Measurements from ENCODE around the gene FYTTD1.
"Not testable (repeated sequence)": the region's sequence is repeated elsewhere in the genome, so short reads cannot be mapped to it uniquely, and the experiment has no call there.

FYTTD1 gene, protein sequence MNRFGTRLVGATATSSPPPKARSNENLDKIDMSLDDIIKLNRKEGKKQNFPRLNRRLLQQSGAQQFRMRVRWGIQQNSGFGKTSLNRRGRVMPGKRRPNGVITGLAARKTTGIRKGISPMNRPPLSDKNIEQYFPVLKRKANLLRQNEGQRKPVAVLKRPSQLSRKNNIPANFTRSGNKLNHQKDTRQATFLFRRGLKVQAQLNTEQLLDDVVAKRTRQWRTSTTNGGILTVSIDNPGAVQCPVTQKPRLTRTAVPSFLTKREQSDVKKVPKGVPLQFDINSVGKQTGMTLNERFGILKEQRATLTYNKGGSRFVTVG

DNA sequence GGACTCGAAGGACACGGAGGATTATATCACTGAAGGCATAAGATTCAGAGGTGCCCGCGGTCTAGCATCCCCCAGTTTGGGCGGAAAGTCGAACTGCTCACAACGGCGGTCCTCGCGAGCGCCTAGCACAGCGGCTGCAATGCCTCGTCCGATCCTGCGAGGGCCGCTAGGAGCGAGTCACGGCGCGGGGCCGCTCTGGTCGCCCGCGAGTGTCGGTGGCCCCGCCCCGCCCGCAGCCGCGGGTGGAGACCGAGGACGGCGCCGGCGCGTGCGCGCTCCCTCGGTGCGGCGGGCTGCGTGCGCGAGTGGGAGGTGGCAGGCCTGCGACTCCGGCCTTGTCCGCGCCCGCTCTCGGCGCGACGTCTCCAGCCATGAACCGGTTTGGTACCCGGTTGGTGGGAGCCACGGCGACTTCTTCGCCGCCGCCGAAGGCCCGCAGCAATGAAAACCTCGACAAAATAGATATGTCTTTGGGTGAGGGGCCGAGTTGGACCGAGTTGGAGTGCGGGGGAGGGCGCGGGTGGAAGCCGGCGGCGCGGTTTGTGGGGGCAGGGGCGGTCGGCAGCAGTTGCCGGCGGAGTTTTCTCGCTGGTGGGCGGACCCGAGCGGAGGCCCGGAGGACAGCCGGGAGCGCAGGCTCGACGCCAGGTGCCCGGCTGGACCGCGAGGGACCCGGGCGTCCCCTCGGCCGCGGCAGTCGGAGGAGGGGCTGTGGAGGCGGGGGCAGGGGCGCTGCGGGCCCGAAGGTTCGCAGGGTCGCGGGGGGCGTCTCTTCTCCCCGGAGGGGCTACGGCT lies at the start of gene FYTTD1:
Gene FYTTD1, plus strand, starts transcription at position 283 of the 795 bp plus-strand sequence. Its CDS starts 89 bp downstream, at position 372.
- peak; percentile 96 for DNase-seq (ENCODE audit: low spot score)

DNA sequence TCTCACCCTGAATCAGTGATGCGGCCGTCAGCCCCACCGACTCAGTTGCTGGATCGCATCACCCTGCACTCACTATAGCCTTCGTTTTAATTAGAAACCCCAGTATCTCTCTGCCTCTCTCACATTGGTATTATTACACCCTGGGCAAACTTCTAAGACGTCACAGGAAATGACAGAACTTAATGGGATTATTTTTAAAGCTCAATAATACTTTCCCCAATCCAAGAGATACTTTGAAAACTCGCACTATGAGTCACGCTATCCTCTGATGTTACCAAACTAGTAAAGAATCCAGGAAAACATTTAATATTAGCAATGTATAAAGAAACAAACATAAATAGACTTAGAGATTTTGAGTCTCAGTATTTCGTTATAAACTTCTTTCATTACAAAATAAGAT lies 49.6 kb upstream of the FYTTD1 start:
- DNase-seq (ENCODE audit: low spot score) = no peak

DNA sequence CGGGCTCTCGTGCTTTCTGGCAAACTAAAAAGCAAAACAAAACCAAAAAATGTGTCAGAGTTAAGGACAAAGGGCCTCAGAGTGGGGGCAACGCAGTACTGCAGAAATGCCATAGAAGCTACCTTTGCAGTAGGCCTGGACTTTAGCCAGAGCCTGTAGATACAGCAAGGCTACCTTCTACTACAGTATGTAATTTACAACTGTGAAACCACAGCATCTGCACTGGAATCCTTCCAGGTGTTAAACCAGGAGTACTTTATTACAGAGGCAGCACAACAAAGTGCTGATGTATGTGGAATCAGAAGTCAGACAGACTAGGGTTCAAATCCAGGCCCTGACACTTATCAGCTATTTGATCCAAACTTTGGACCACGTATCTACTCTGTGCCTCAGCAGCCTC lies 47.8 kb upstream of the FYTTD1 start:
- no peak for DNase-seq (ENCODE audit: low spot score)

DNA sequence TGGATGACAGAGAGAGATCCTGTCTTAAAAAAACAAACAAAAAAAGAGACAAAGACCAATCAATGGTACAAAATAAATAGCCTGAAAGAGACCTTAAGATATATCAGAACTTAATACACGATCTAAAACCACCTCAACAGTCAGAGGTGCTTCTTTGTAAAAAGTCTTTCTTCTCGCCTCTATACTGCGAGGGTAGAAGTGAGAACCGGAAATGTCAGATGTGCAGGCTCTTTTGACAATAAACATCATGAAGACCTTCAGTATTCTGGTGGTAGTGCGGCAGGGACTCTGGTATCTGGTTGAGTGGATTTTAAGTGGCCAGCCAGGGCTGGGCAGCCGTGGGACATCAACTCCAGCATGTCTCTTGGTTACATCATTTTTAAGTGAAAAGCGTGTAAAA lies 43.0 kb upstream of the FYTTD1 start:
- no peak for DNase-seq (ENCODE audit: low spot score)

DNA sequence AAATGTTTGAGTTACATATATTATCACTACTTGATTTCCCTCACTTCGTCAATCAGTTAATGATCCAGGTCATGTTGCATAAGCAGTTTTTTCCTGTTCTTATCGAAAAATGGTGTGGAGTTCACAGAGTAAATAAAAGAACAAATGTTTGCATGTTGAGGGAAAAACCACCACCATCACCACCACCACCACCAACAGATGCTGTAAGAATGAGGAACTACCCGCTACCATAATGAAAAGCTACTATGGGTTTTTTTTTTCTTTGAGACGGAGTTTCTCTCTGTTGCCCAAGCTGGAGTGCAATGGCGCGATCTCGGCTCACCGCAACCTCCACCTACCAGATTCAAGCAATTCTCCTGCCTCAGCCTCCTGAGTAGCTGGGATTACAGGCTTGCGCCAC lies 40.5 kb upstream of the FYTTD1 start:
- DNase-seq (ENCODE audit: low spot score) = no peak

DNA sequence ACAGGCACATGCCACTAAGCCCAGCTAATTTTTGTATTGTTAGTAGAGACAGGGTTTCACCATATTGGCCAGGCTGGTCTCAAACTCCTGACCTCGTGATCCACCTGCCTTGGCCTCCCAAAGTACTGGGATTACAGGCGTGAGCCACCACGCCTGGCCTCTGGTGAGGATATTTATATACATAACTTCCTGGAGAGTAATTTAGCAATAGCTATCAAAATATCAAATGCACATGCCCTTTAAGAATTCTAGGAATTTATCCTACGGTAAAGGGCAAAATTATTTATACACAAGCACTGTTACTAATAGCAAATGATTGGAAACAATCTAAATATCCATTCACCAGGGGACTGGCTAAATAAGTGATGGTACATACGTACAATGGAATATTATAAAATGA lies 38.7 kb upstream of the FYTTD1 start:
- DNase-seq (ENCODE audit: low spot score) = not testable (repeated sequence)

DNA sequence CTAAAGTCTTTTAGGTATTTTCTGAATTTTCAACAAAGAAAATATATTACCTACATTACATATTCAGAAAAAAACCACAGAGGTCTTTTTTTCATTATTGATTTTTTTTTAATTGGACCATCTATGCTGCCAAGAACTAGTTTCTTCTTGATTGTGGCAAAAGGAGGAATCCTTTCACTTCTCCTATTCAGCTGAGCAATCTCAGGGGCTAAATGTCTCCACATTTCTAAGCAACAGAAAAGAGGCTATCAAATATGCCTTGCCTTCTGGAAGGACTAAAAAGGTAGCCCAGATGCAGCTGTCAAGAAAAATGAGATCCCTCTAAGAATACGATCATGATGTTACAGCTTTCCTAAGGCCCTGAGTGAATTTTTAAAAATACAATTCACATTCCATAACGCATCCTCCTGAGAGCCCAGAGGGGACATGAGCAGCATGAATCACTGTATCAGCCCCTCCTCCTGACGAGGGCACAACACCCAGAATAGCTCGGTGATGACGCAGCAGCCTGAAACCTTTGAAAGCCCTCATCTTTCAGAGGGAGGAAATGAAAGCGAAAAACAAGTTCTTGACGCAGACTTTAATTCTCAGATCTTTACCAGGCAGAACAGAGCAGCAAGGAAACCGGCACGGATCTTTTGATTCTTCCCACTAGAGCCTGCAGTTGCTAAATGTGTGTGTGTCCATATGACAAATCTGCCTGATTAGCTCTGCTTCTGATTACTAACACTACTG lies 37.5 kb upstream of the FYTTD1 start:
- peak; percentile 96 for DNase-seq (ENCODE audit: low spot score)

DNA sequence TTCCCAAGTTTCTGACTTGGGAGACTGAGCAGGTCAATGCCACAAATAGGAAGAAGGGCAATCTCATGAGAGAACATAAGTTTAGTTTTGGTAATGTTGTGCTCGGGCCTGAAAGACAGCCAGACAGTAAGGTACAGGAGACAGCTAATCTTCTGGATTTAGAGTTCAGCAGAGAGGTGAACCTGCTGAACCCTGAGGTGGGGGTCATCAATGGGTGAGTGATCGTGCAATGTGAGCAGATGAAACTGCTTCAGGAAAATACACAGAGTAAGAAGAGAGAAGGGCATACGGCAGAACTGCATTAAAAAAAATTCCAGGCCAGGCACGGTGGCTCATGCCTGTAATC lies 36.2 kb upstream of the FYTTD1 start:
- DNase-seq (ENCODE audit: low spot score) = no peak

DNA sequence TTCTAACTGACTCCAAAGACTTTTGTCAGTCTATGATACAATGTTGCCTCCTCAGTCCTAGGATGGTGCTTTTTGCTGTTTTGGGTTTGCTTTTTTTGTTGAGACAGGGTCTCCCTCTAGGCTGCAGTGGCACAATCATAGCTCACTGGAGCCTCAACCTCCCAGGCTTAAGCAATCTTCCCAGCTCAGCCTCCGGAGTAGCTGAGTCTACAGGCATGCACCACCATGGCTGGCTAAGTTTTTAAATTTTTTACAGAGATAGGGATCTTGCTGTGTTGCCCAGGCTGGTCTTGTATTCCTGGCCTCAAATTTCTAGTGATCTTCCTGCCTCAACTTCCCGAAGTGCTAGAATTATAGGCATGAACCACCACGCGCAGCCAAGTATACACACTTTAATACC lies 35.4 kb upstream of the FYTTD1 start:
- no peak for DNase-seq (ENCODE audit: low spot score)

DNA sequence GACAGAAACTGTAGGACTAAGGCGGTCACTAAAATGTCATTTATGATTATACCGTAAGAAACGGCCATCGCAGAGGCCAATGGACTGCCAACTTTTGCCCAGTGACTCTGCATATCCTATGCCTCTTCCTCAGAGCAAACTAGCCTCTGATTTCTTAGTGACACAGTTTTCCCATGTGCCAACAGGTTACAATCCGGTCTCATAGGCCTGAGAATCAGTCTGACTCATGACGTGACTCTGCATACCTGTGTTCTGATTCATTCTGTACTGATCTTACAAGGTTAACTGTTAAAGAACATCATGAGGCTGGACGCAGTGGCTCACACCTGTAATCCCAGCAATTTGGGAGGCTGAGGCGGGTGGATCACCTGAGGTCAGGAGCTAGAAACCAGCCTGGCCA lies 30.8 kb upstream of the FYTTD1 start:
- no peak for DNase-seq (ENCODE audit: low spot score)

DNA sequence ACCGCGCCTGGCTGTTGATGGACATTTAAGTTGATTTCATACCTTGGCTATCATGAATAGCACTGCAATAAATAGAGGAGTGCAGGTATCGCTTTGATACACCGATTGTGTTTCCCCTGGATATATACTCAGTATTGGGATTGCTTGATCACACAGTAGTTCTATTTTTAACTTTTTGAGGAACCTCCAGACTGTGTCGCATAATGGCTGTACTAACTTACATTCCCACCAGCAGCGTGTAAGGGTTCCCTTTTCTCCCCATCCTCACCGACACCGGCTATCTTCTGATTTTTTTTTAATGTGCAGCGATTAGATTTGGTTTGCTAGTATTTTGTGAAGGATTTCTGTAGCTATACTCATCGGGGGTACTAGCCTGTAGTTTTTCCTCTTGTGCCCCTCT lies 29.0 kb upstream of the FYTTD1 start:
- DNase-seq (ENCODE audit: low spot score) = no peak

DNA sequence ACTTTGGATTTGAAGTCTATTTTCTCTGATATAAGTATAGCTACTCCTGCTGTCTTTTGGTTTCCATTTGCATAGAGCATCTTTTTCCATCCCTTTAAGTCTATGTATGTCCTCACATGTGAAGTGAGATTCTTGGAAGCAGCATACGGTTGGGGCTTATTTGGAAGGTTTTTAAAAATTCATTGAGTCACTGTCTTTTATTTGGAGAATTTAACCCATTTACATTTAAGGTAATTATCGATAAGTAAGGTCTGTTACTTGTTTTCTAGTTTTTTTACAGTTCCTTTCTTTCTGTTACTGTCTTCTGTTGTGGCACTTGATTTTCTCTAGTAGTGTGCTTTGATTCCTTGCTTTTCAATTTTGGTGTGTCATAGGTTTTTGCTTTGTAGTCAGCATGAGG lies 26.9 kb upstream of the FYTTD1 start:
- no peak for DNase-seq (ENCODE audit: low spot score)

DNA sequence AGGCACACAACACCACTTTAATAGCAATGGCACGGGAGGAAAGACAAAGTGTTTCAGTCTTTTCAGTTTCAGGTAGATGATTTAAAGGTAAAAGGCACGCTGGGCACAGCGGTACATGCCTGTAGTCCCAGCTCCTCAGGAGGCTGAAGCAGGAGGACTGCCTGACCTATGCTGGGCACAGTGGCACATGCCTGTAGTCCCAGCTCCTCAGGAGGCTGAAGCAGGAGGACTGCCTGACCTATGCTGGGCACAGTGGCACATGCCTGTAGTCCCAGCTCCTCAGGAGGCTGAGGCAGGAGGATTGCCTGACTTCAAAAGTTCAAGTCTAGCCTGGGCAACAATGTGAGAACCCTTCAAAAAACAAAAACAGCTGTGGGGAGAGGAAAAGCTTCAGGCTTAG lies 21.8 kb upstream of the FYTTD1 start:
- DNase-seq (ENCODE audit: low spot score) = not testable (repeated sequence)

DNA sequence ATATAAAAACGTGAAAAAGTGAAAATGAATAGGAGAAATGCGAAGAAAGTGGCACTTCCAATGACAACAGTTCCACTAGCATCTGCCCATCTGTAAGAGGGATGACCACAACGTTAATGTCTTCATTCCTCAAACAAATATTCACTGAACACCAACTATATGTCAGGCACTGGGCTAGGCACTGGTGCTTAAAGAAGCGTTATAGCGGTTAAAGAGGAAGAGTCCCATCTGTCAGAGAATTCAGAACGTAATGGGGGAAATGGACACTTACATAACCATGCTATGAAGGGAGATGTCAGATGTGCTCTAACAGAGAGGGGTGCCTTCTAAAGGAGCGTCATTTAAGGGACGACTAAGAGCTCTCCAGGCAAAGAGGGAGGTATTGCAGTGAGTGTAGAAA lies 21.2 kb upstream of the FYTTD1 start:
- DNase-seq (ENCODE audit: low spot score) = no peak

DNA sequence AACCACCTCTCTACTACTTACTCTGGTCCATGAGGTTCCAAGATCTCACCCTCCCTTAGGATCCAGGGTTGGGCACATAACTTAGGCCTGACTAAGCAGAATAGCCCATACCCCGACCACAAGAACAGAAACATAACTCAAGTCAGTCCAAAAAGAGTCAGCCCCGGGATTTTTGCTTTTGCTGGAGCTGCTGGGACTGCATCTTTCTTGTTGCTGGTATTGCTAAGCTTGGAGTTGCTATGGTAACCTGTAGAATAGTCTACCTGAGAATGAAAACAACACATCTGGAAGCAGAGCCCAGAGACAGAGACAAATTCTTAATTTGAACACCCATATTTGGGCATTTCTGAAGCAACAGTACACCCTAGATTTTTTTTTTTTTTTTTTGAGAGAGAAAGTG lies 19.5 kb upstream of the FYTTD1 start:
- no peak for DNase-seq (ENCODE audit: low spot score)

DNA sequence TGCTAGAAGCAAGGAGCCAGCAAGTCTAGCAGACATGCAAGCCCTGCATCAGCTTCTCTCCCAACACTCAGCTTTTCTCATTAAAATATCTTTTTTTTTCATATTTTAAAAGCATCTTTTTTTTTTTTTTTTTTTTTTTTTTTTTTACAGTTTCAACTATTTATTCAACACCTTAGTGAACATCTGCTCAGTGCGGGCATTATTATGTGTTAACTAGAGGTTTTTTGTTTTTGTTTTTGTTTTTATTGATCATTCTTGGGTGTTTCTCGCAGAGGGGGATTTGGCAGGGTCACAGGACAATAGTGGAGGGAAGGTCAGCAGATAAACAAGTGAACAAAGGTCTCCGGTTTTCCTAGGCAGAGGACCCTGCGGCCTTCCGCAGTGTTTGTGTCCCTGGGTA lies 18.9 kb upstream of the FYTTD1 start:
- DNase-seq (ENCODE audit: low spot score) = not testable (repeated sequence)

DNA sequence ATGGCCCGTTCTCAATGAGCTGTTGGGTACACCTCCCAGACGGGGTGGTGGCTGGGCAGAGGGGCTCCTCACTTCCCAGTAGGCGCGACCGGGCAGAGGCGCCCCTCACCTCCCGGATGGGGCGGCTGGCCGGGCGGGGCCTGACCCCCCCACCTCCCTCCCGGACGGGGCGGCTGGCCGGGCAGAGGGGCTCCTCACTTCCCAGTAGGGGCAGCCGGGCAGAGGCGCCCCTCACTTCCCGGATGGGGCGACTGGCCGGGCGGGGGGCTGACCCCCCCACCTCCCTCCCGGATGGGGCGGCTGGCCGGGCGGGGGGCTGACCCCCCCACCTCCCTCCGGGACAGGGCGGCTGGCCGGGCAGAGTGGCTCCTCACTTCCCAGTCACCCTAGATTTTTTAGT lies 18.2 kb upstream of the FYTTD1 start:
- DNase-seq (ENCODE audit: low spot score) = not testable (repeated sequence)

DNA sequence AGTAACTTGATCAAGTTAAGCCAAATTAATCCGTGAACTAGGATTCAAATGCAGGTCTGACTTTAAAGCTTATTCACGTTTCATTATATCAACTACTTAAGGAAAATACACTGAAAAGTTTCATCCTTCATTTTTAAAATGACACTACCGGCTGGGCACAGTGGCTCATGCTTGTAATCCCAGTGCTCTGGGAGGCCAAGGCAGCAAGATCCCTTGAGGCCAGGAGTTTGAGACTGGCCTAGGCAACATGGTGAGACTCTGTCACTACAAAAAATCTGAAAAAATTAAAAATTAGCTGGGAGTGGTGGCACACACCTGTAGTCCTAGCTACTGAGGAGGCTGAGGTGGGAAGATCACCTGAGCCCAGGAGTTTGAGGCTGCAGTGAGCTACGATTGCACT lies 16.6 kb upstream of the FYTTD1 start:
- no peak for DNase-seq (ENCODE audit: low spot score)

DNA sequence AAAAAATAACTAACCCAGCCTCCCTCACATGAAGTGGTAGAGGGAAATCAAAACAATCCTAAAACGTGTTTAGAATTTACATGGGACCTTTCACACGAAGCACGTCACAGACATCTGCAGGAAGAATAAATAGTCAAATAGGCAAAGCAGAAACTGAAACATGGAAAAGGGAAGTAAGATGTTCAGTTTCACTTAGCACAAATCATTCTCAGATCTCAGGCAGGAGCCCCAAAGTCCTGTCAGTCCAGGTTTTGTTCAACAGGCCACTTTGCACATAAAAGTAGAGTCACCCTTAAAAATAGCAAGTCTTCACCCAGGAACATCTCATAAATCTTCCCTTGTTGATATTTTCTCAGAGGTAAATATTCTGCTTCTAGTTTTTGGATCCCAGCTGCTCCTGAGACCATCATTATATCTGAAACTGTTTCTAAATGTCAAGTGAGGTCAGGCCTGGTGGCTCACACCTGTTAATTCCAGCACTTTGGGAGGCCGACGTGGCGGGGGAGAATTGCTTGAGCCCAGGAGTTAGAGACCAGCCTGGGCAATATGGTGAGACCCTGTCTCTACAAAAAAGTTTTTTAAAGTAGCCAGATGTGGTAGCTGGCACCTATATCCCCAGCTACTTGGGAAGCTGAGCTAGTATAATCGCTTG lies 14.9 kb upstream of the FYTTD1 start:
- no peak for DNase-seq (ENCODE audit: low spot score)

DNA sequence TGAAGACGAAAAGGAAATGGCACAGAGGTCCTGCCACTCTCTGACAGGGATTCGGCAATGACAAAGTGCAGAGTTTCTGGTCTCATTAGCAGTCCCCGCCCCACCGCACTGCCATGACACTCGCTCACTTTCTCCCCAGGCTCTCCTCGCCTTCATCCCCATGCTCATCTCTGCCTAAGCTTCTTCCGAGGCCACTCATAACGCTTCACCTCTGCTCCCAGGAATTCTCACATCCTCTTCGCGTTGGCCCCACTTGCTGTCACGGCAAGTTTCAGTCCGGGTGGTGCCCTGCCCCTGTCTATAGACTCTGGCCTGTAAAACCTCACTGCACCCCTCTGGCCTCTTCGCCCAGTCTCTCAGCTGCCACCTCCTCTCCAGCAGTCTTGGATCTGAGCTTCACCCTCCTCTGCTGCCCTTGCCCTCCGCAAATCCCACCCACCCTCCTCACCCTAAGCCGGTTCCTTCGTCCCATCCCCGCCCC lies 13.6 kb upstream of the FYTTD1 start:
- no peak for DNase-seq (ENCODE audit: low spot score)

DNA sequence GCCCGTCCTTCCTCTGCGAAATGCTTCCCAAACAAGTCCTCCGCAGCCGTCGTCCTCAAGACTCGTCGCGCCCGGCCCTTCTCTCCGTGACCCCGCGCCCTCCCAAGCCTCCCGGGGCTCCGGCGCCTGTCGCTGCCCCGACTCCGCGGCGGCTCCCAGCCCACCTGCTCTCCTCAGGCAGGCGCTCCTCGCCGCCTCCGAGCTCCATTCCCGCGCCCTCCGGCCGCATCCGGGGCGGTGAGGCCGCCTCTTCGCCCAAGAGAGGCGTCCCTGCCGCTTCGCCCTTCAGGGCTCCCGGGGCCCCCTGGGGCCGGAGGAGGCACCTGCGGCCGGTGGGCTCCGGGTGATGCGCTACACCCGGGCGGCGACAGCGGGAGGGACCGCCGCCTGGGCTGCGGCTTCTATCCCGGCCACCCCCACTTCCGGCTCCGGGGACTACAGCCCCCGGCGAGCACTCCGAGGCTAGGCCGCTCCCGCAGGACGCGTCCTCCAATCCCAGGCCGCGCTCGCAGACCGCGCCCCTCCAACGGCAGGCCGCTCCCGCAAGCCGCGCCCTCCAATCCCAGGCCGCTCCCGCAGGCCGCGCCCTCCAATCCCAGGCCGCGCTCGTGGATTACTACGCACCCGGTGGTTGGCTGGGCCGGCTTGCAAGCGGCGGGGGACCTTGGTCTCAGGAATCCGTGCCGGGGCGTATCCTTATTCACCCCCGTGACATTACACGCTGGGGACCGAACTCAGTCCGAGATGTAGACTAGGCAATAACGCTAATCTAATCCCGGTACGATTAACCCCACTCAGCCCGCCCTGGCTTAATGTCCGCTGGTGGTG lies 13.0 kb upstream of the FYTTD1 start, which contains the start of gene RUBCN:
Gene RUBCN, minus strand, starts transcription at position 414 of the 828 bp plus-strand sequence. Its CDS starts 185 bp downstream, at position 229.
- peak; percentile 99 for DNase-seq (ENCODE audit: low spot score)

Data from Ammon's horn (tissue), 1 donor.